ENCODE results near the gene PIK3CB. TPM values are rescaled to one million over a fixed set of nuclear protein-coding genes. Genes with fewer than 3 reads are reported as not detected.
"Not testable (repeated sequence)": the region's sequence is repeated elsewhere in the genome, so short reads cannot be mapped to it uniquely, and the experiment has no call there.

Gene PIK3CB
- total RNA-seq, 1 donor from 2014 or later, result 14.2 TPM

DNA sequence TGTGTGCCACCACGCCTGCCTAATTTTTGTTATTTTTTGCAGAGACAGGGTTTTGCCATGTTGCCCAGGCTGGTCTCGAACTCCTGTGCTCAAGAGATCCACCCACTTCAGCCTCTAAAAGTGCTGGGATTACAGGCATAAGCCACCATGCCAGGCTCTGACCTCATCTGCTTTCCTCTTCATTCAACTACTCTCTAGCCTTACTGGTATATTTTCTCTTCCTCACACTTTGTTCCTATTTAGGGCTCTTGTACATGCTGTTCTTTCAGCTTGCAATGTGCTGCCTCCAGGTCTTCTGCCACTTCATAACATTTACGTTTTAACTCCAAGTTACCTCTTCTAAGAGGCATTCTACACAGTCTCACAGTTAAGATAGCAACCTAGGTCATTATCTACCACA, 34.9 kb downstream of the PIK3CB start:
- TF ChIP-seq, protein P1, sequence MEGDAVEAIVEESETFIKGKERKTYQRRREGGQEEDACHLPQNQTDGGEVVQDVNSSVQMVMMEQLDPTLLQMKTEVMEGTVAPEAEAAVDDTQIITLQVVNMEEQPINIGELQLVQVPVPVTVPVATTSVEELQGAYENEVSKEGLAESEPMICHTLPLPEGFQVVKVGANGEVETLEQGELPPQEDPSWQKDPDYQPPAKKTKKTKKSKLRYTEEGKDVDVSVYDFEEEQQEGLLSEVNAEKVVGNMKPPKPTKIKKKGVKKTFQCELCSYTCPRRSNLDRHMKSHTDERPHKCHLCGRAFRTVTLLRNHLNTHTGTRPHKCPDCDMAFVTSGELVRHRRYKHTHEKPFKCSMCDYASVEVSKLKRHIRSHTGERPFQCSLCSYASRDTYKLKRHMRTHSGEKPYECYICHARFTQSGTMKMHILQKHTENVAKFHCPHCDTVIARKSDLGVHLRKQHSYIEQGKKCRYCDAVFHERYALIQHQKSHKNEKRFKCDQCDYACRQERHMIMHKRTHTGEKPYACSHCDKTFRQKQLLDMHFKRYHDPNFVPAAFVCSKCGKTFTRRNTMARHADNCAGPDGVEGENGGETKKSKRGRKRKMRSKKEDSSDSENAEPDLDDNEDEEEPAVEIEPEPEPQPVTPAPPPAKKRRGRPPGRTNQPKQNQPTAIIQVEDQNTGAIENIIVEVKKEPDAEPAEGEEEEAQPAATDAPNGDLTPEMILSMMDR (IDR thresholded peaks at IDR 0.05; ENCODE audit: partially characterized antibody, unreplicated experiment), result no peak
- Mint-ChIP-seq H3K27me3 (ENCODE audit: unreplicated experiment) (no peaks in the 10 kb centered on the region), H3K4me1 (ENCODE audit: low read depth, unreplicated experiment) (no peaks in the 10 kb centered on the region), H3K27ac (ENCODE audit: unreplicated experiment) (no peak overlapping the region), H3K4me3 (ENCODE audit: unreplicated experiment) (no peak overlapping the region), H3K36me3 (ENCODE audit: unreplicated experiment) (no peaks in the 10 kb centered on the region), H3K9me3 (ENCODE audit: unreplicated experiment) (no peaks in the 10 kb centered on the region)
- no peak for DNase-seq

DNA sequence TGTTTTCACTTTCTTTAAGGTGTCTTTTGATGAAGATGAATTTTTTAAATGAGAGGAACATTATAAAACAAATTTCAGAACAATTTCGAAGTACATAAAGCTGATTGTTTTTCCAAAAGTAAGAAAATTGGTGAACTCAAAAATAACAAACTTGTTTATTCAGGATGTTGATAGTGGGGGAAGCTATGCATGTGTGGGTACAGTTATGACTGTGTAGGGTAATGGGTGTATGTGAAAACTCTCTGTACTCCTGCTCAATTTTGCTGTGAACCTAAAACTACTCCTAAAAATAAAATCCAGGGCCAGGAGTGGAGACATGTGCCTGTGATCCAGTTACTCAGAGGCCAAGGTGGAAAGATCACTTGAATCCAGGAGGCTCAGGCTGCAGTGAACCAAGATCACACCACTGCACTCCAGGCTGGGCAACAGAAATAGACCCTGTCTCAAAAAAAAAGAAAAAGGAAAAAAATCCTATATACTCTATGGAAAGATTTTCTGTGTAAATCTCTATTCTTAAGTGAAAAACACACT, 37.2 kb downstream of the PIK3CB start:
- Mint-ChIP-seq H3K27me3 (ENCODE audit: unreplicated experiment) (no peaks in the 10 kb centered on the region), H3K4me3 (ENCODE audit: unreplicated experiment) (no peak overlapping the region), H3K36me3 (ENCODE audit: unreplicated experiment) (no peaks in the 10 kb centered on the region), H3K9me3 (ENCODE audit: unreplicated experiment) (no peaks in the 10 kb centered on the region), H3K27ac (ENCODE audit: unreplicated experiment) (no peak overlapping the region), H3K4me1 (ENCODE audit: low read depth, unreplicated experiment) (no peaks in the 10 kb centered on the region)
- TF ChIP-seq, protein P1 (IDR thresholded peaks at IDR 0.05; ENCODE audit: partially characterized antibody, unreplicated experiment), result no peak
- DNase-seq, result no peak

DNA sequence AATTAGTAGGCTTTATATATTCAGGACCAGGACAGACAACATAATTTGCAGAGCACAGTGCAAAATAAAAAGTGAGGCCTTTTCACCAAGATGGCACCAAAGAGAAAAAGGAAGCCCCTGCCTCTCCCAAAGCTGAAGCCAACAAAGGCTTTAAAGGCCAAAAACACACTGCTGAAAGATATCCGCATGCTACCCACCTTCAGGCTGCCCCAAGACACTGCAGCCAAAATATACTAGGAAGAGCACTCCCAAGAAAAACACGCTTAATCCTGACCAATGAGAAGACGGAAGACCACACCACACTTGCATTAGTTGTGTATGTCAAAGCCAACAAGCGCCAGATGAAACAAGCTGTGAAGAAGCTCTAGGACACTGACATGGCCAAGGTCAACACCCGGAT, 38.0 kb downstream of the PIK3CB start:
- H3K9me3 Mint-ChIP-seq (ENCODE audit: unreplicated experiment), result no peaks in the 10 kb centered on the region
- H3K36me3 Mint-ChIP-seq (ENCODE audit: unreplicated experiment), result no peaks in the 10 kb centered on the region
- no peaks in the 10 kb centered on the region for H3K27me3 Mint-ChIP-seq (ENCODE audit: unreplicated experiment)
- H3K4me1 Mint-ChIP-seq (ENCODE audit: low read depth, unreplicated experiment), result no peaks in the 10 kb centered on the region
- no peak for DNase-seq
- H3K27ac Mint-ChIP-seq (ENCODE audit: unreplicated experiment), result no peak overlapping the region
- no peak overlapping the region for H3K4me3 Mint-ChIP-seq (ENCODE audit: unreplicated experiment)
- TF ChIP-seq, protein P1 (IDR thresholded peaks at IDR 0.05; ENCODE audit: partially characterized antibody, unreplicated experiment), result peak; percentile 16

- Mint-ChIP-seq H3K27me3 (ENCODE audit: unreplicated experiment) (no peaks in the 10 kb centered on the region), H3K4me1 (ENCODE audit: low read depth, unreplicated experiment) (no peaks in the 10 kb centered on the region), H3K4me3 (ENCODE audit: unreplicated experiment) (no peak overlapping the region), H3K9me3 (ENCODE audit: unreplicated experiment) (no peaks in the 10 kb centered on the region), H3K36me3 (ENCODE audit: unreplicated experiment) (peaks cover 7% of the 10 kb centered on the region), H3K27ac (ENCODE audit: unreplicated experiment) (no peak overlapping the region)
- DNase-seq, result no peak
- TF ChIP-seq, protein P1 (IDR thresholded peaks at IDR 0.05; ENCODE audit: partially characterized antibody, unreplicated experiment), result no peak
Measured at GRCh38 chr3:138786788-138787271, 47.9 kb downstream of the PIK3CB start.

GRCh38 chr3:138785951-138786350, 48.8 kb downstream of the PIK3CB start:
- no peaks in the 10 kb centered on the region for H3K4me1 Mint-ChIP-seq (ENCODE audit: low read depth, unreplicated experiment)
- no peaks in the 10 kb centered on the region for H3K27me3 Mint-ChIP-seq (ENCODE audit: unreplicated experiment)
- DNase-seq, result no peak
- no peaks in the 10 kb centered on the region for H3K9me3 Mint-ChIP-seq (ENCODE audit: unreplicated experiment)
- H3K4me3 Mint-ChIP-seq (ENCODE audit: unreplicated experiment), result no peak overlapping the region
- no peak overlapping the region for H3K27ac Mint-ChIP-seq (ENCODE audit: unreplicated experiment)
- TF ChIP-seq, protein P1 (IDR thresholded peaks at IDR 0.05; ENCODE audit: partially characterized antibody, unreplicated experiment), result no peak
- H3K36me3 Mint-ChIP-seq (ENCODE audit: unreplicated experiment), result peaks cover 7% of the 10 kb centered on the region

DNA sequence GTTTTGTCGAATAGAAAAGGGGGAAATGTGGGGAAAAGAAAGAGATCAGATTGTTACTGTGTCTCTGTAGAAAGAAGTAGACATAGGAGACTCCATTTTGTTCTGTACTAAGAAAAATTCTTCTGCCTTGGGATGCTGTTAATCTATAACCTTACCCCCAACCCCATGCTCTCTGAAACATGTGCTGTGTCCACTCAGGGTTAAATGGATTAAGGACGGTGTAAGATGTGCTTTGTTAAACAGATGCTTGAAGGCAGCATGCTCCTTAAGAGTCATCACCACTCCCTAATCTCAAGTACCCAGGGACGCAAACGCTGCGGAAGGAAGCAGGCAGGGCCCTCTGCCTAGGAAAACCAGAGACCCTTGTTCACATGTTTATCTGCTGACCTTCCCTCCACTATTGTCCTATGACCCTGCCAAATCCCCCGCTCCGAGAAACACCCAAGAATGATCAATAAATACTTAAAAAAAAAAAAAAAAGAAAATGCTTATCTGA, 49.3 kb downstream of the PIK3CB start:
- H3K27me3 Mint-ChIP-seq (ENCODE audit: unreplicated experiment); H3K4me1 Mint-ChIP-seq (ENCODE audit: low read depth, unreplicated experiment); H3K4me3 Mint-ChIP-seq (ENCODE audit: unreplicated experiment); H3K36me3 Mint-ChIP-seq (ENCODE audit: unreplicated experiment); H3K9me3 Mint-ChIP-seq (ENCODE audit: unreplicated experiment); DNase-seq; H3K27ac Mint-ChIP-seq (ENCODE audit: unreplicated experiment): not testable (repeated sequence)
